ENCODE data around the gene NUP58.
"Not testable (repeated sequence)": the region's sequence is repeated elsewhere in the genome, so short reads cannot be mapped to it uniquely, and the experiment has no call there.

Gene NUP58

DNA sequence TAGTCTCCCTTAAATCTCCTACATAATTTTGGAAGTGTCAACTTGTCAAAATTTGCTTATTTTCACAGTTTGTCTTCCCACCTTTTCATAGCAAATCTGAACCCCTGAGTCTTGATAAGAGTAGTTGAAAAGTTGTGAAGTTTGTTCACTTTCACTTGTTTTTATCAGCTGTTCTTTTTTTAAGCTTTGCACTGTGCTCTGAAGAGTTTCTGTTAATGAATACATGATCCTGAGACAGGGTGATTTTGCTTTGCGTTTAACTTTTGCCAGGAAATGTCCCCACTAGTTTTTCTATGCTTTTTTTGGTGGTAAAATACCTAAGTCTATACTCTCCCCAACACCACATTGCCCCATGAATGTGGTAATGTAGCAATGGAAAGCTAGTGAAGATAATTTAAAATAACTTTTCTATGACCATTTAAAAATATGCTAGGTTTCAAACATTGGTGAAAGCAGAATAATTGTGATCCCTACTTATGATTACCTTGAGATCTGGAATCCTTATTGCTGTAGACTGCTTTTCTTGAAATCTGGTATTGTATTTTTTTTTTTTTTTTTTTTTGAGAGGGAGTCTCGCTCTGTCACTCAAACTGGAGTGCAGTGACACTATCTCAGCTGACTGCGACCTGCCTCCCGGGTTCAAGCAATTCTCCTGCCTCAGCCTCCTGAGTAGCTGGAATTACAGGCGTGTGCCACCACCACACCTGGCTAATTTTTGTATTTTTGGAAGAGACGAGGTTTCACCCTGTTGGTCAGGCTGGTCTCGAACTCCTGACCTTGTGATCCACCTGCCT, 5.4 kb downstream of the NUP58 start:
- no peak for DNase-seq

DNA sequence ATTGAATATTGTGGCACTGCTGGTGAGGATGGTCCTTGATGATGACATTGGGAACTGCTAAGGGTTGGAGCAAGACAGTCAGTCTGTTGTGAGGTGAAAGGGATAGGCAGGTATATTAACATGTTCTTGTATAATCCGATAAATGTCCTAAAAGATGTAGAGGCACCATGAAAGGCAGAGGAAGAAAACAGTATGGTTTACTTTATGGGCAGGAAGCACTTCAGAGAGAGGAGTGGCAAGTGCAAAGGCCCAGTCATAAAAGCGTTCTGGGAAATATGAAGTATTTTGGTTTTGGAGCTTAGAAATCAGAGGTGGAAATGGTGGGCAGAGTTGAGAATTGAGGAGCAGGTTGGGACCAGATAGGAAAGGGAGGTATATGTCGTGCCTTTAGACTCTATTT, 9.5 kb downstream of the NUP58 start:
- DNase-seq = no peak

DNA sequence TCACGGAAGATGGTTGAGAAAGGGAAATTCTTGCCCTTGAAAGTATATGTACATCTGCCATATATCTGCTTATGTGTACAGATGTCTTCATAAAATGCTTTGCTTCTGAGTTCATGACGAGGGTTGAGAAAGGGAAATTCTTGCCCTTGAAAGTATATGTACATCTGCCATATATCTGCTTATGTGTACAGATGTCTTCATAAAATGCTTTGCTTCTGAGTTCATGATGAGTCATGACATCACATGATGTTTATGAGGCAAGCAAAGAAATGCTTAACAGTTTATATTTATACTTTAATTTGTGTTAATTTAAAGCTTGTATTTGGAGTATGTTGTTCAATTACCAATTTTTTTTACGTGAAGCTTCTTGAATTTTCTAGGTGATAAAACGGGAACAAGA, 17.5 kb downstream of the NUP58 start:
- DNase-seq = not testable (repeated sequence)

DNA sequence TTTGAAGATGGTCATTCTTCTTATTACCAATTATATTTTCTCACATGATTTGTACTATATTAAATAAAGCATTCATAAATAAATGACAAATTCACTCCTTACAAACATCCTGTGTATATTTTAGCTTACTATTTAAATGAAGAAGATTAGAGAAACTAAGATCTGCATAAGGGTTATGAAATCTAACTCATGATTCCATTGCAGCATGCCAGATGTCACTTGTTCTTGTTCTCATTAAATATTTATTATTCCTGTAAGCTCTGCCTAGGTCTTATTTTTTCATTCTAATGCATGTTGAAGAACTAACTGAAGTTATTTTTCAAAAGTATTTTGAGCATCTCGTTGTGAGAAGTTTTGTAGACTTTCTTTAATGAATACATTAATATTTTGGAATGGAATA, 18.3 kb downstream of the NUP58 start:
- DNase-seq = no peak

DNA sequence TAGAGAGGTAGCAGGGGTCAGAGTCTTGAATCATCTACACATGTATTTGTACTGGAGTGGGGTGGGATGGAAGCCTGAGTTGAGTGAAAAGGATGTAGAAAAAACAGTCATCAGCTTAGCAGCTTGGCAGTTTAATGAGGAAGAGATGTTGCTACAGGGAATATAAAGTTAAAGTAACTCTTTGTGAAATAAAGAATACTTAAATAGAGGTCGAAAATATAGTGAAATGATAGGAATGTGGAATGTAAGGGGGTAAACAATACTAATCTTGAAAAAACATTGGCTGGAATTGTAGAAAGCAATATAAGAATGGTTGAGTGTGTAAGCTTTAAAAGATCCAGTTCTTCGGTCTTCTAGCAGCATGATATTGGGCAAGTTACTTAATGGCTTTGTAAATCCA, 22.7 kb downstream of the NUP58 start:
- no peak for DNase-seq

DNA sequence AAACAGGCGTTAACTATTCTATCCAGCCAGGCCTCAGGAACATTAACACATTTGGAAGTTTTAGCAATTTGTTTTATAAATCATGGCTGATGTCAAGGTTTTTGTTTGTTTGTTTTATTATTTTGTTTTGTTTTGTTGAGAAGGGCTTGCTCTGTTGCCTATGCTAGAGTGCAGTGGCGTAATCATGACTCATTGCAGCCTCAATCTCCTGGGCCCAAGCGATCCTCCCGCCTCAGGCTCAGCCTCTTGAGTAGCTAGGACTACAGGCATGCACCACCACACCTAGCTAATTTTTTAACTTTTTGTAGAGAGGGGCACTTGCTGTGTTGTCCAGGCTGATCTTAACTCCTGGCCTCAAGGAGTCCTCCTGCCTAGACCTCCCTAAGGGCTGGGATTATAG, 28.3 kb downstream of the NUP58 start:
- no peak for DNase-seq

DNA sequence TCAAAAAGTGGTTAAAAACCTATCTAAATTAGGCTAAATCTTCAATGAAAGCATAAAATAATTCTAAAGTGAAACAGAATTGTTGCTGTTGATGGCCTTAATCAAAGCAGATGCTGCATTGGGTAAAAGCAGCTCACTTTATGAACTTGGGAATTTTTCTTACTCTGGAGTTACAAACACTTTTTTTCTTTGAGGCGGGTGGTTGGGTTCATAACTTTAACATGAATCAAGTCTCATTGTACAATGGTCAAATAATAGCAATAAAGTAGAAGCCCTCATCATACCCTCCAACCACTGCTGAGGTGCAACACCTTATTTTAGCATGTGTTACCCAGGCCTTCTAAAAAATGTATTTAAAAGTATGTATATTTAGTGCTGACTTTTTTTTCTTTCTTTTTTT, 29.1 kb downstream of the NUP58 start:
- DNase-seq = no peak

DNA sequence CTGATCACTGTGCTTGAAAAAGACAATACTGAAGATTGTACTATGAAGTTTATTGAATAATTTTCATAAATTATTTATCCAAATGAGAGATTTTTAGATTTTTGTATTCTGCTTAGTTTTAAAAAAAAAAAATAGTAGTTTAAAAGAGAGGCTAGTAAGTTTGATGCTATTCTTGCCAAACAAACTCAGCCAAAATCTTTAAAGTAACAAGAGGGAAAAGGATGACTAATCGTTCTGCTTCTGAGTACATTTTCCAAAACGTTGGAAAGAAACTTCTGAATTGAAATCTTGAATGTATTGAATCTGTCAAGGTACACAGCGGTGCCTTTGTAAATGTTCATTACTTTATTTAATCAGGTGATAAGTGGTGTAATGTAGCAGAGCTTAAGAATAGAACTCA, 34.4 kb downstream of the NUP58 start:
- no peak for DNase-seq

DNA sequence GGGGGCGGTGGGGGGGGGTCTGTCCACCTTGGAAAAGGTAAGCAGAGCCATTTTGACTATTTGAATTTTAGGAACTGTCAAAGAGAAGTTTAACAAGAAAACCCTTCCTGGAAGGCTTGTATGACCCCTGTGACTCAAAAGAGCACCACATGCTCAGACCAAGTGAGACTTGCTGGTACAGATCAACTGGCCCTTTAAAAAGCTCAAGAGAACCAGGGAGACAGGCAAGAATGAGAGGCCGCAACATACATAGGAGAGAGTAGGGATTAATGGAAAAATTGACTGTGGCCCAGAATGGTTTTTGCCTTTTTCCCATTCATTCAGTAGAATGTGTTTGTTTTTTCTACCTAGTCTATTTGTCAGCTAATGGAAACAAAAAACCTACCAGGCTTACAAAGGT, 44.2 kb downstream of the NUP58 start:
- no peak for DNase-seq

DNA sequence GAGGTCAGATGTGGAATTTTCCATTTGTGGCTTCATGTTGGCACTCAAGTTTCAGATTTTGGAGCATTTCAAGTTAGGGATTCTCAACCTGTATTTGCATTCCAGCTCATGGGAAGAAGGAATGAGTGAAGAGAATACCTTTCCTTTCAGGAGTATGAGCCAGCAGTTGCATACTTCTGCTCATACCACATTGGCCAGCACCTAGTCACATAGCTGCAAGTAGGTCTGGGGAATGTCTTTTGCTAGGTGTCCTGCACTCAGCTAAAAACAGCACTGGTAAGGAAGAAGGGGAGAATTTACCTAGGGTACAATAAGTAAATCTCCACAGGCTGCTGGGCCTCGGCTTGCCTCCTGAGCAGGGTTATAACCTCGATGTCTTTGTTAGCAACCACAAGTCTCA, 45.7 kb downstream of the NUP58 start:
- no peak for DNase-seq

DNA sequence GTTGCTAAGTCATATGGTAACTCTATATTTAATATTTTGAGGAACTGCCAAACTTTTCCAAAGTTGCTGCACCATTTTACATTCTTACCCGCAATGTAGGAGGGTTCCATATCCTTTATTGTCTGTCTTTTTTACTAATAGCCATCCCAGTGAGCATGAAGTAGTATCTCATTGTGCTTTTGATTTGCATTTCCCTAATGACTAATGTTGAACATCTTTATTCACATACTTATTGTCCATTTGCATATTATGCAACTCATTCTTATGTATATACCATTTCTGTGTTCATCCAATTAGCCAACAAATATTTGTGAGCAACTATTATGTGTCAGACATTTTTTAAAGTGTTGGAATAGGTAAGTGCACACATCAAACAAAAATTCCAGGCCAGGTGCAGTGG, 50.0 kb downstream of the NUP58 start:
- no peak for DNase-seq

DNA sequence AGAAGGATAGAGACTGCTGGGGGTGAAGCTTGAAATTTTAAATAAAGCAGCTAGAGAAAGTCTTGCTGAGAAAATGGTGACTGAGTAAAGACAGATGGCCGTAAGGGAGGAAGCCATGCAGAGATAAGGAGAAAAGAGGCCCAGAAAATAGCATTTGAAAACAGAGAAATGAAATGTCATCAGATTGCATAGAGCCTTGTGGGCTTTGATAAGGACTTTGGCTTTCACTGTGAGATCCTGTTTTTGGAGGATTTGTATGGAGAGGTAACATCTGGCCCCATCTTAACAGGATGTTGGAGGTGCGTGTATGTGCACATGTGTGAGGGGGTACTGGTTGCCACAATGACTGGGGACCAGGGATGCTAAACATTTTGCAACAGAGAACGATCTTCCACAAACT, 50.8 kb downstream of the NUP58 start:
- DNase-seq = no peak

DNA sequence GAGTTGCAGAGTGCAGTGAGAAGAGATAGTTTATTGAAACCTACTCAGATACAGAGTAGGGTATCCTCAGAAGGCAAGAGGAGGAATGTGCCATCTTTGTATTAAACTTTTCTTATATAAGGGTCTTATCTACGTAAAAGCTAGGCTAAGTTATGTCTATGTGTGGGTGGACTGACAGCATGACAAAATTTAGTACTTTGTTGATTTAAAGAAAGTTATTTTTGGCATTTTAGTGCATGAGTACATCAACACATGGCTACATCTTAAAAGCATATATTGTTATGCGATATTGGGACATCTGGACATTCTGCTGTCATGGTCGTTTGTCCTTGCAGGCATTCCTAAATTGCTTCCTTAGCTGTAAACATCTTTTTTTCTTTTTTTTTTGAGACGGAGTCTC, 51.4 kb downstream of the NUP58 start:
- DNase-seq = no peak

DNA sequence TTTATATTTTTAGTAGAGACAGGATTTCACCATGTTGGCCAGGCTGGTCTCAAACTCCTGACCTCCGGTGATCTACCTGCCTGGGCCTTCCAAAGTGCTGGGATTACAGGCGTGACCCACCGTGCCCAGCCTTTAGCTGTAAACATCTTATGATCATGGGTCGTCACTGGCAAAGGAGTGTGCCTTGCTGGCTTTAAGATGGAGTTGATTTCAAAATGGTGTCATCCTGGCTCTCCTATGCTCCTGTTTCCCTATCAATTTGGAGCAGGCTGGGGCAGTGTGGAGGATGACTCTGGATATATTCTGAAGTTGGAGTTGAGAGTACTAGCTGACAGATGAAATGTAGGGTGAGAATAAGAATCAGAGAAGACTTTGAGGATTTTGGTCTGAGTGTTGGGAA, 51.9 kb downstream of the NUP58 start:
- DNase-seq = no peak

DNA sequence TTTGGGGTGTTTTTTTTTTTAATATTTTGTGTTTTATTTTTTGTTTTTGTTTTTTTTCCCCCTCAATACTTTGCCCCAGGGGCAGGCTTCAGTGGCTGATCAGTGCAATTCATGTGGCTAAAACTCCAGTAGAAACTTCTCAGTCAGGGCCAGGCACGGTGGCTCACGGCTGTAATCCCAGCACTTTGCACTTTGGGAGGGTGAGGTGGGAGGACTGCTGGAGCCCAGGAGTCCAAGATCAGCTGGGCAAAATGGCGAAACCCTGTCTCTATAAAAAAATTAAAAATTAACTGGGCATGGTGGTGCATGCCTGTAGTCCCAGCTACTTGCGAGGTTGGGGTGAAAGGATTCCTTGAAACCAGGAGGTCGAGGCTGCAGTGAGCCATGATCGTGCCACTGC, 53.0 kb downstream of the NUP58 start:
- DNase-seq = no peak

DNA sequence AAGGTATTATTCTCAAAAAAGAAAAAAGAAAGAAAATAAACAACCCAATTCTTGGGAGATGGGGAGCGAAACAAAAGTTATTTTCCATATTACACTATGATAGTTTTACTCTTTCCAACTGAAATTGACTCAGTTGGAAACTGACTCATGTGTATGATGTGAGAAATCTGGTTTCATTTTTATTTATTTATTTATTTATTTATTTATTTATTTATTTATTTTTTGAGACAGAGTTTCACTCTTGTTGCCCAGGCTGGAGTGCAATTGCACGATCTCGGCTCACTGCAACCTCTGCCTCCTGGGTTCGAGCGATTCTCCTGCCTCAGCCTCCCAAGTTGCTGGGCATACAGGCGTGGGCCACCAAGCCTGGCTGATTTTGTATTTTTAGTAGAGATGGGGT, 59.0 kb downstream of the NUP58 start:
- not testable (repeated sequence) for DNase-seq

DNA sequence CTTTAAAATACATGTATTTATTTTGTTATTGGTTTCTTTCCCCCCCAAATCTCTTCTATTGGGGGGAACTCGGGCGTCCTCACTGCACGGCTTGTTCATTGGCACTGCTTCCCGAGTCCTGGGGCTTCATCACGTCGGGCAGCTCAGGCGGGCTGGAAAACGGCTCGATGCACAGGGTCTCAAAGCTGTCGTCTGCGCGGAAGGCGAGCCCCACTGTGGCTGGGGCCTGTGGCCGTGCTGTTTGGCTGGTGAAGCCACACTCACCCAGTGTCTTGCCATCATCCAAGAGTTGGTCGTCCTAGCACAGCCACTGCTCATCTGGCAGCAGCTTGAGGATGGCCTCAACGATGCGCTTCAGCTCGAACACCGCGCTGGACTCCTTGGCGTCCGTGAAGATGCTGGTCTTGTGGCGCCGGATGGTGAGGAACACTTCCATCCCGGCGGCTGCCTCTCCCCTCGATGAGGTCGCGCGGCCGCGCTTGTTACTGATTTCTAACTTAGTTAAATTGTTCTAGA, 64.4 kb downstream of the NUP58 start:
- no peak for DNase-seq

DNA sequence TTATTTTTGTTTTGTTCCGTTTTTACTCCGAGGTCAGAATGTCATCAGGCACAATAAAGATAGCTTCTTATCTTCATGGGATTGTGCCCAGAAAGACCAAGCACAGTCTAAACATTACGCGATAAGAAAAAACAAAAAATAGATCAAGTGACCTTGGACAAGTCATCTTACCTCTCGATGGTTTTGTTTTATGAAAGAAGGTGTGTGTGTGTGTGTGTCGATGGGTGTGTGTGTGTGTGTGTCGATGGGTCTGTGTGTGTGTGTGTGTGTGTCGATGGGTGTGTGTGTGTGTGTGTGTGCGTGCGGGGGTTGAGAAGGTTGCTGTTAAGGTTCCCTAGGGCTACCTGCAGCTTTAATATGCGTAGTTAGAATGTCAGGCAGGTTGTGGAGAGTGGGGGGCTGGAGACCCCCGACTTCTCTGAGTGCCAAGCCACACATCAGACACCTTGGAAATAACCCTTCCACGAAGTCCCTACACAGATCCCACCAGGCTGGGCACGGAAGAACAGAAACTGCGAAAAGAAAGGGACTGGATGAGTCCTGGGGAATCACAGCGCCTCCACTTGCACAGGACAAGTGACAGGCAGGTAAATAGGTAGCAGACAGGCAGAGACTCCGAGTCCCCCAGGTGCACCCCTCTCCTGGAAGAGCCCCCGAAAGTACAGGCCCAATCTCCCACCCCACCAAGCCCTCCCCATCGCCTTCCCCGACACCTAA, 69.9 kb downstream of the NUP58 start:
- DNase-seq = no peak

DNA sequence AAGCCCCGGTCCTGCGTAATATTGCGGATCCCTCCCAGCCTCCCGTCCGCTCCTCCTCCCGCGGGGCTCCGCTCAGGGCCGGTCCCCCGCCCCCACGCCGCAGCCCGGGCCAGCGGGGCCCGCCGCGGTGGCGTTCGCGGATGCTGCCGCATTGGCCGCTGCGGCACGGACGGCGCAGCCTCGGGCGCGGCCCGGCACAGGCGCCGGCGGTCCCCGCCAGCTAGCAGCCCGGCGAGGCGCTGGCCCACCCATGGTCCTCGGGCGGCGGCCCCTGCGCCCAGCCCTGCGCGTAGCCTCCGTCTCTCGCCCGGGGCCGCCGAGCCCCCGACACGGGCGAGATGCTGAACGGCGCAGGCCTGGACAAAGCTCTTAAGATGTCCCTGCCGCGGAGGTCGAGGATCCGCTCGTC, 70.5 kb downstream of the NUP58 start, which contains the start of gene ATP8A2:
Gene ATP8A2, plus strand, starts transcription at position 100 of the 409 bp plus-strand sequence. Its CDS starts 239 bp downstream, at position 339.
- no peak for DNase-seq

DNA sequence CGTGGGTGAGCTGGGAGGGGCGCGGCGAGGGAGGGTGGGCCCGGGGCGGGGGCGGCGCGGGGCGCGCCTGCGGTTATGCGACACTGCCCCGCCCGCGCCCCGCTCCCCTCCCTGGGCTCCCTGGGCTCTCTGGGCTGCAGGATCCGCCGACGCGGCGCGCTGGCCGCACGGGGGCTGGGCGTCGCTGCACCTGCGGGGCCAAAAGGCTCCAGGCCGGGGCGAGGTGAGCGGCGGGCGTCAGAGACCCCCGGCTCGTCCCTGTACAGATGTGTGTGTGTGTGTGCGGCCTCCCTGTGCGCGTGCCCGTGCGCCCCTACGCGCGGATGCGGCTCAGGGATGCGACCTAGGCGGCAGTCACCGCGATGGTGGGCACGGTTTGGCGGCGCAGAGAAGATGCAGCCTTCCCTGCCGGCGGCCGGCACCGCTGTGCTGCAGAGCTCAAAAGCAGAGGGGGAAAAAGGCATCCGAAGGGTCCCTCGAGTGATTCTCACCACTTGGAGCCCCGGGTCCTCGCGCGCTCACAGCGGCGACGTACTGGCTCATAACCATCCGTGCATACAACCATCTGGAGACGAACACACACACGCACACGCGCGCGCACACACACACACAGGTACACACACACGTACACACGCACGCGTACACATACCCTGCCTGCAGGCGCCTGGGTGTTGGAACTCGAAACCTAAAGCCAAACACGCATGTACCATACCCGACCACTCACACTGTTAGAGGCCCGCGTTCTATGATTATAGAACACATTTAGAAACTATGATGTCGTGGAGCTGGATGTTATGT, 71.1 kb downstream of the NUP58 start:
- no peak for DNase-seq

DNA sequence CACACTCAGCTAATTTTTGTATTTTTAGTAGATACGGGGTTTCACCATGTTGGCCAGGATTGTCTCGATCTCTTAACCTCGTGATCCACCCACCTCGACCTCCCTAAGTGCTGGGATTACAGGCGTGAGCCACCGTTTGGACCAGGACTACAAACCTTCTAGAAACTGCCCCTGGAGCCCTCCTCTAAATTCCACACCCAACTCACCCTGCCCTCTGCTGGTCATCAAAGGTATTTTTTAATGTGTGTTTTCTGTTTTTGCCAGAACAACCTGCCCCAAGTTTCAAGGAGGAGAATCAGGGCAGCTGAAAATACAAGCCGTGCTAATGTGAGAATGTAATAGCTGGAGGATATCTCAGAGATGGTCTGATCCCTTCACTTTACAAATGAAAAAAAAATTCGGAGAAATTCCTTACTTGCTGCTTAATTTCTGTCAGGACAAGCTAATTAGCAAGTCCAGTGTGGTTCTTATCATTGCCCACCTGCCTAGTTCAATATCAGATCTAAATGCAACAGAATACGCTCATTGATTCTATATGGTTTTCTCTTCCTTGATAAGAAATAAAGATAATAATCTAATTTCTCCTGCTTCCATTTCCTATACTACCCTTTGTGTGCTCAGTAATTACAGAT, 74.4 kb downstream of the NUP58 start:
- DNase-seq = peak in 1 of 2 donors; percentile 22

DNA sequence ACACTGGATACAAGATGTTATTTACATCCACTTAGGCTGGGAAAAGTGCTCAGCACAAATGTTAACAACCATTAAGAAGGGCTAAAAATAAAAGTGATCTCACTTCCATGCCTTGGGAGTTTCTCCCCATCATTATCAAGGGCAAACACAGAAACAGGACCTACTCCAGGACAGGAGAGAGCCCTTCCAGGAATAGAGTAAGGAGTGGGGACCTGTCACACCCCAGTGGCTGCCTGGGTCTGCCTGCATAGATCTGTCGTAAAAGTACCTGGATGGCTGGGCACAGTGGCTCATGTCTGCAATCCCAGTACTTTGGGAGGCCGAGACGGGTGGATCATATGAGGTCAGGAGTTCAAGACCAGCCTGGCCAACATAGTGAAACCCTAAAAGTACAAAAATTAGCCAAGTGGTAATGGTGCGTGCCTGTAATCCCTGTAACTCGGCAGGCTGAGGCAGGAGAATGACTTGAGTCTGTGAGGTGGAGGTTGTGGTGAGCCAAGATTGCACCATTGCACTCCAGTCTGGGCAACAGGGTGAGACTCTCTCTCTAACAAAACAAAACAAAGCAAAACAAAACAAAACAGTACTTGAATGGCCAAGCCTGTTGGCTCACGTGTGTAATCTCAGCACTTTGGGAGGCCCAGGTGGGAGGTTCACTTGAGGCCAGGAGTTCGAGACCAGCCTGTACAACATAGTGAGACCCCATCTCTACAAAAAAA, 76.0 kb downstream of the NUP58 start:
- no peak for DNase-seq
